Motor neuron (in vitro differentiated cells): ENCODE data around the gene ZNF816. TPM values are rescaled to one million over a fixed set of nuclear protein-coding genes. Genes with fewer than 3 reads are reported as not detected.
"Not testable (repeated sequence)": the region's sequence is repeated elsewhere in the genome, so short reads cannot be mapped to it uniquely, and the experiment has no call there.

ENCODE experiments used
- ATAC-seq, 8 experiments: fragments of 200-7000 bp; cut with Tn5 transposase; replicated peaks in 6 of 8; 2 replicates each; pipeline ENCODE4 v1.8.0; 2021; ENCODE audit warnings: mild to moderate bottlenecking in 8 of 8, moderate library complexity in 8 of 8
- H3K27ac ChIP-seq, 2 donors: fragments of 250-450 bp; sonication (Bioruptor Pico); 2 replicates each; pipeline ENCODE4 v1.9.0; 2021; ENCODE audit warnings: antibody characterized with exemption in 2 of 2, mild to moderate bottlenecking in 2 of 2, moderate library complexity in 1 of 2
- H3K4me1 ChIP-seq, 2 donors: fragments of 250-450 bp; sonication (Bioruptor Pico); replicated peaks in 1 of 2; 2 replicates each; pipeline ENCODE4 v1.6.1; 2021; ENCODE audit warnings: antibody characterized with exemption in 2 of 2, mild to moderate bottlenecking in 2 of 2, moderate library complexity in 1 of 2
- H3K4me3 ChIP-seq, 5 donors: fragments of 250-450 bp; sonication (Bioruptor Pico); 2 replicates each; pipeline ENCODE4 v1.9.0; 2021; ENCODE audit warnings: antibody characterized with exemption in 5 of 5, mild to moderate bottlenecking in 5 of 5, moderate library complexity in 4 of 5
- WGBS, 10 experiments: fragments of 450-650 bp; shearing (Covaris generic); methylation state at CpG; one replicate each; pipeline ENCODE4 v1.0.0; 2022; 5-methylcytosine and 5-hydroxymethylcytosine counted together
- in situ Hi-C, 9 experiments: fragments of 400-800 bp; cut with MboI; loops; one replicate each; pipeline ENCODE4 v1.15.0; 2021; ENCODE audit warnings: low sequenced_read_pairs in 9 of 9, low pct_unique_long_range_greater_than_20kb in 2 of 9; ENCODE audit not compliant: unreplicated experiment in 9 of 9
- total RNA-seq, 8 experiments: library from RNA; unstranded; fragments of 300-600 nt; gene quantifications; 2 replicates each; pipeline versions ENCODE4 v1.2.3 to v1.2.4, GENCODE V29; 2022

ZNF816 gene
- total RNA-seq, 8 experiments from 2014 or later = 1.9 to 15.3 (median 8.9) TPM

DNA sequence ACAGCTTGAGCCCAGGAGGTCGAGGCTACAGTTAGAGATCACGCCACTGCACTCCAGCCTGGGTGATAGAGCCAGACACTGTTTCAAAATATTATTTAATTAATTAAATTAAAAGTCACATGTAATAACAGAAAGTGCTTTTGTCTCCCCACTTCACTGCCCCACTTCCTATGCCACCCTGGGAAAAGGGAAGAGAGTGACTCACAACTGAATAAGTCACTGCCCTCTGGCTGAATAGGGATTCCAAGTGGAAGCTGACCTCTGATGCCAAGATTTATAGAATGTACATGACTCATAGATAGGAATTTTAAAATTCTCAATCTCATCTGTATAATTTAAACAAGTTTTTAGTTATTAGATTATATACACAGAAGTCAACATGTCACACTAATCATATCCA, 28.8 kb upstream of the ZNF816 start:
- in situ Hi-C loops = no loop called here
- ATAC-seq = no peak

GRCh38 chr19:52990759-52991418, 28.2 kb upstream of the ZNF816 start:
- WGBS, 10 experiments = 58 to 100% (median 92%) methylated on average over 5 to 14 of the region's 16 CpGs
- ATAC-seq = no peak
- no peak overlapping the region for H3K4me3 ChIP-seq
- peaks cover 0 to 4% of the 10 kb centered on the region in 2 donors for H3K4me1 ChIP-seq
- no peak overlapping the region for H3K27ac ChIP-seq
- in situ Hi-C loops = no loop called here

More for the DNA sequence above, 28.8 kb upstream of the ZNF816 start:
- Histone ChIP-seq H3K4me1 (peaks cover 0 to 4% of the 10 kb centered on the region in 2 donors), H3K4me3 (no peak overlapping the region), H3K27ac (no peak overlapping the region)
- 5 to 100% (median 65%) methylated on average over 1 to 2 of the region's 2 CpGs; no CpG with 5 or more reads in 2 of the 10 experiments for WGBS, 10 experiments

DNA sequence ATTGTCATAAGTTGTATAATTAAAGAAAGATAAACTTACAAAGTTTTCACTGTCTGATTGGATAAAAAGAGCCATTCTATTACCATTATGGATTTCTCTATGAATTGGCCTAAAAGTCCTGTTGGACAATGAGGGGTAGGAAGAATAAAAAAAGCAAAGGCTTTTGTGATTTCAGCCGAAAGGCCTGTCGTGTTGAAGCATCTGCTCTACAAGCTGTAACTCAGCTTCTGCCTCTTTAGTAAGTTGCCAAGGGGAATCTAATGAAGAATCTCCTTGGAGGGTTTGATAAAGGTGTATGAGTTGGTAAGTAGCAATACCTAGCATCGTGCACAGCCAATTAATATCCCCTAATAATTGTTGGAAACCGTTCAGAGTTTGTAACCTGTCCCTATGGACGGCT, 25.8 kb upstream of the ZNF816 start:
- in situ Hi-C loops = no loop called here
- 27 to 100% (median 81%) methylated on average over 2 to 5 of the region's 5 CpGs; no CpG with 5 or more reads in 1 of the 10 experiments for WGBS, 10 experiments
- Histone ChIP-seq H3K4me3 (no peak overlapping the region), H3K4me1 (peaks cover 0 to 4% of the 10 kb centered on the region in 2 donors), H3K27ac (no peak overlapping the region)
- no peak for ATAC-seq

DNA sequence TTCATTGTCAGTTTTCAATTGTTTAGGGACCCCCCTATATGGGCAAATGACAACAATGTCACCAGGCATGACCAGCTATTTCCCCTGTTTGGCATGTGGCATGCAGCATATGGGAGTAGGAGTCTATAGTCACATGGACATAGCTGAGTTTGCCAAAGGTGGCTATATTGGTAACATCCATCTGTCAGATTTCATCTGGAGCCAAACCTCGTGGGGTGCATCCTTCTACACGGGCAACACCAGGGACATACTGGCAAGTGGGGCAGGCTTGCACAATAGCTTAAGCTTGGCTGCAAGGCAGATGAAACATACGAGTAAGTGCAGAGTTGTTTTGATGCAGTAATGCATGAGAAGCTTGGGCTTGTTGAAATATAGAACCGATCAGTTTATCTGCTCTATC, 24.5 kb upstream of the ZNF816 start:
- Histone ChIP-seq H3K27ac (no peak overlapping the region), H3K4me3 (no peak overlapping the region), H3K4me1 (peaks cover 0 to under 1% of the 10 kb centered on the region in 2 donors)
- 40 to 100% (median 80%) methylated on average over 1 to 4 of the region's 4 CpGs; no CpG with 5 or more reads in 1 of the 10 experiments for WGBS, 10 experiments
- in situ Hi-C loops = no loop called here
- no peak for ATAC-seq

DNA sequence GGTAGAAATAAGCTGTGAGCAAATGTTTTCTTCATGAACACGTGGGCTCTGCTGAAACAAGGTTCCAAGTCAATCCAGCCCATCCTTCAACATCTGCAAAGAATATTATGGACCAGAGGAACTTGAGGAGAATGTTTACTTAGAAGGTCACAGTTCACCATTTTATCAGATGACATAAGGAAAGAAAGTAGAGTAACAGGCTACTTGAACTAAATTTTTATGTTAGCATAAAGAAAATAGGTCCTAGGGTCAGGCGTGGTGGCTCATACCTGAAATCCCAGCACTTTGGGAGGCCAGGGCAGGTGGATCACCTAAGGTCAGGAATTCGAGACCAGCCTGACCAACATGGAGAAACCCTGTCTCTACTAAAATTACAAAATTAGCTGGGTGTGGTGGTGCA, 20.5 kb upstream of the ZNF816 start:
- ATAC-seq, H3K4me3 ChIP-seq, H3K27ac ChIP-seq, H3K4me1 ChIP-seq, in situ Hi-C loops: not testable (repeated sequence)
- 0 to 100% (median 63%) methylated on average over 1 to 3 of the region's 3 CpGs; no CpG with 5 or more reads in 3 of the 10 experiments for whole genome bisulfite sequencing, 10 experiments

- WGBS, 10 experiments = 17 to 100% (median 63%) methylated on average over 1 to 4 of the region's 4 CpGs; no CpG with 5 or more reads in 5 of the 10 experiments
- Histone ChIP-seq H3K4me3 (no peak overlapping the region), H3K27ac (no peak overlapping the region), H3K4me1 (no peaks in the 10 kb centered on the region)
- in situ Hi-C loops = no loop called here
- no peak for ATAC-seq
Measured at GRCh38 chr19:52981329-52981728, 18.6 kb upstream of the ZNF816 start.

- WGBS, 10 experiments = 39 to 100% (median 82%) methylated on average over 2 of the region's 2 CpGs
- no peak for ATAC-seq
- in situ Hi-C loops = no loop called here
- Histone ChIP-seq H3K4me3 (no peak overlapping the region), H3K4me1 (peaks cover 5 to 7% of the 10 kb centered on the region in 2 donors), H3K27ac (no peak overlapping the region)
Measured at GRCh38 chr19:52967772-52968171, 5.1 kb upstream of the ZNF816 start.

GRCh38 chr19:52963247-52963618, 552 bp upstream of the ZNF816 start:
- in situ Hi-C loops = no loop called here
- peak; percentile 16 to 62 (median 58) for ATAC-seq
- Histone ChIP-seq H3K27ac (peak overlapping the region in 1 of 2 donors; percentile 13), H3K4me3 (peak overlapping the region; percentile 39 to 73 (median 55)), H3K4me1 (peaks cover 7% of the 10 kb centered on the region in 2 donors)
- WGBS, 10 experiments = 0 to 16% (median 0%) methylated on average over 1 to 10 of the region's 12 CpGs; no CpG with 5 or more reads in 5 of the 10 experiments

- 0 to 60% (median 13%) methylated on average over 1 to 5 of the region's 5 CpGs; no CpG with 5 or more reads in 1 of the 10 experiments for WGBS, 10 experiments
- H3K4me1 ChIP-seq = peaks cover 7% of the 10 kb centered on the region in 2 donors
- ATAC-seq = peak in 7 of 8 experiments; percentile 1 to 9 (median 3)
- H3K4me3 ChIP-seq = peak overlapping the region; percentile 39 to 73 (median 55)
- in situ Hi-C loops = no loop called here
- H3K27ac ChIP-seq = peak overlapping the region; percentile 6 to 69
Measured at GRCh38 chr19:52961981-52962380, 700 bp downstream of the ZNF816 start.

- WGBS, 10 experiments = 69 to 100% (median 91%) methylated on average over 1 to 9 of the region's 11 CpGs; no CpG with 5 or more reads in 2 of the 10 experiments
Measured at GRCh38 chr19:52959613-52960295, 2.9 kb downstream of the ZNF816 start.

DNA sequence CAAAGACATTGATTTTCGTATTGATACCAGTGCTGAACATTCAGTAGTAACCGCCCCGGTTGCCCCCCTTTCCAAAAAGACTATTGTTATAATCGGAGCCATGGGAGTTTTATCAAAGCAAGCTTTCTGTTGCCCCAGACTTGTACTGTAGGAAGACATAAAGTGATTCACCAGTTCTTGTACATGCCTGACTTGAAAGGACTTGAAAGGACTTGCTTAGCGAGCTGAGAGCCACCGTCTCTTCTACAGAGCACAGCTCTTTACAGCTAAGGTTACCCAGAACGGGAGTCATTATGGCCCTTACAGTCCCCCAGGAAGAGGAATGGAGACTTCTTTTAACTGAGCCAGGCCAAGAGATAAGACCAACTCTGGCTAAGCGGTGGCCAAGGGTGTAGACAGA, 5.1 kb downstream of the ZNF816 start:
- in situ Hi-C loops = no loop called here
- 73 to 100% (median 92%) methylated on average over 1 to 8 of the region's 8 CpGs; no CpG with 5 or more reads in 2 of the 10 experiments for WGBS, 10 experiments
- ATAC-seq = no peak
- H3K4me1 ChIP-seq = peaks cover 0 to 2% of the 10 kb centered on the region in 2 donors
- H3K27ac ChIP-seq = no peak overlapping the region
- no peak overlapping the region for H3K4me3 ChIP-seq

More at GRCh38 chr19:52959613-52960295, 2.9 kb downstream of the ZNF816 start:
- Histone ChIP-seq H3K4me3 (no peak overlapping the region), H3K4me1 (peaks cover 7% of the 10 kb centered on the region in 2 donors), H3K27ac (no peak overlapping the region)
- in situ Hi-C loops = no loop called here
- no peak for ATAC-seq

GRCh38 chr19:52956917-52957316, 5.8 kb downstream of the ZNF816 start:
- H3K27ac ChIP-seq = no peak overlapping the region
- H3K4me3 ChIP-seq = no peak overlapping the region
- WGBS, 10 experiments = 80 to 100% (median 97%) methylated on average over 1 to 9 of the region's 10 CpGs
- in situ Hi-C loops = no loop called here
- H3K4me1 ChIP-seq = peaks cover 0 to 2% of the 10 kb centered on the region in 2 donors
- no peak for ATAC-seq

GRCh38 chr19:52949422-52949821, 13.3 kb downstream of the ZNF816 start:
- Histone ChIP-seq H3K4me3 (no peak overlapping the region), H3K4me1 (peaks cover 0 to 9% of the 10 kb centered on the region in 2 donors), H3K27ac (no peak overlapping the region)
- in situ Hi-C loops = no loop called here
- 70 to 100% (median 100%) methylated on average over 1 of the region's 1 CpG; no CpG with 5 or more reads in 5 of the 10 experiments for WGBS, 10 experiments
- ATAC-seq = no peak
